MM.1S (cell line): Measurements from ENCODE around the gene DCHS2.

Experiments
- DNase-seq: peaks from one replicate; pipeline ENCODE4 v3.0.0-alpha.2; 2015
- H2AFZ ChIP-seq: fragments of 300-600 bp; sonication (generic); 2 replicates; pipeline ENCODE4 v1.6.0; 2016; ENCODE audit warnings: antibody characterized with exemption, low read length
- H3F3A ChIP-seq: fragments of 300-600 bp; sonication (generic); 2 replicates; pipeline ENCODE4 v1.6.1; 2016; ENCODE audit warnings: mild to moderate bottlenecking, antibody characterized with exemption, low read length, moderate library complexity, mixed read lengths; ENCODE audit not compliant: insufficient read depth
- H3K27ac ChIP-seq: fragments of 300-600 bp; sonication (generic); 2 replicates; pipeline ENCODE4 v1.5.1; 2016; ENCODE audit warnings: mild to moderate bottlenecking, low read length
- H3K27me3 ChIP-seq: fragments of 300-600 bp; sonication (generic); replicated peaks from 2 replicates; pipeline ENCODE4 v1.6.0; 2016; ENCODE audit warnings: low read length; ENCODE audit not compliant: insufficient read depth
- H3K36me3 ChIP-seq: fragments of 300-600 bp; sonication (generic); replicated peaks from 2 replicates; pipeline ENCODE4 v1.6.1; 2016; ENCODE audit warnings: mild to moderate bottlenecking, low read length, mixed read lengths; ENCODE audit not compliant: insufficient read depth
- H3K4me1 ChIP-seq: fragments of 300-600 bp; sonication (generic); 2 replicates; pipeline ENCODE4 v1.6.1; 2016; ENCODE audit warnings: low read length, mixed read lengths
- H3K4me2 ChIP-seq: fragments of 300-600 bp; sonication (generic); 2 replicates; pipeline ENCODE4 v1.6.0; 2016; ENCODE audit warnings: low read depth, low read length
- H3K4me3 ChIP-seq: fragments of 300-600 bp; sonication (generic); 2 replicates; pipeline ENCODE4 v1.5.1; 2016; ENCODE audit warnings: low read length, mixed read lengths
- H3K79me2 ChIP-seq: fragments of 300-600 bp; sonication (generic); 2 replicates; pipeline ENCODE4 v1.6.1; 2016; ENCODE audit warnings: mixed run types, low read length, mixed read lengths
- H3K9ac ChIP-seq: fragments of 300-600 bp; sonication (generic); 2 replicates; pipeline ENCODE4 v1.6.1; 2016; ENCODE audit warnings: low read length, mixed read lengths
- H3K9me2 ChIP-seq: fragments of 300-600 bp; sonication (generic); replicated peaks from 2 replicates; pipeline ENCODE4 v1.6.1; 2016; ENCODE audit warnings: mild to moderate bottlenecking, low read length, mixed read lengths; ENCODE audit not compliant: insufficient read depth
- H3K9me3 ChIP-seq: fragments of 300-600 bp; sonication (generic); replicated peaks from 2 replicates; pipeline ENCODE4 v1.6.1; 2016; ENCODE audit warnings: mild to moderate bottlenecking, low read length, mixed read lengths; ENCODE audit not compliant: insufficient read depth
- H4K20me1 ChIP-seq: fragments of 300-600 bp; sonication (generic); 2 replicates; pipeline ENCODE4 v1.6.1; 2016; ENCODE audit warnings: mild to moderate bottlenecking, low read length, moderate library complexity, mixed read lengths; ENCODE audit not compliant: insufficient read depth
- CTCF ChIP-seq: fragments of 300-600 bp; sonication (generic); IDR thresholded peaks from 2 replicates; pipeline ENCODE4 v1.5.1; 2016; ENCODE audit warnings: antibody characterized with exemption, low read length, mixed read lengths
- EZH2 ChIP-seq: fragments of 300-600 bp; sonication (generic); optimal IDR thresholded peaks from 2 replicates; pipeline ENCODE3; 2017; ENCODE audit warnings: low read depth, mild to moderate bottlenecking, antibody characterized with exemption, low read length, mixed read lengths
- EZH2phosphoT487 ChIP-seq: fragments of 300-600 bp; sonication (generic); IDR thresholded peaks from 2 replicates; pipeline ENCODE4 v1.6.1; 2018; ENCODE audit warnings: antibody characterized with exemption, low read length

Gene DCHS2

GRCh38 chr4:154455111-154455510, 36.5 kb downstream of the DCHS2 start:
- Histone ChIP-seq H2AFZ (no peak overlapping the region), H3K27ac (no peak overlapping the region), H3K9me2 (no peaks in the 10 kb centered on the region), H3K27me3 (no peaks in the 10 kb centered on the region), H3K4me1 (no peaks in the 10 kb centered on the region), H4K20me1 (no peaks in the 10 kb centered on the region), H3K79me2 (no peaks in the 10 kb centered on the region), H3K9ac (no peak overlapping the region), H3F3A (no peaks in the 10 kb centered on the region), H3K36me3 (no peaks in the 10 kb centered on the region), H3K4me2 (no peak overlapping the region), H3K4me3 (no peak overlapping the region), H3K9me3 (no peaks in the 10 kb centered on the region)
- TF ChIP-seq EZH2, result no peak
- TF ChIP-seq EZH2phosphoT487, result no peak
- TF ChIP-seq CTCF, result no peak
- no peak for DNase-seq

- Histone ChIP-seq H3K27me3 (no peaks in the 10 kb centered on the region), H3K79me2 (no peaks in the 10 kb centered on the region), H3K9me2 (no peaks in the 10 kb centered on the region), H3K4me2 (no peak overlapping the region), H3K4me3 (no peak overlapping the region), H3F3A (no peaks in the 10 kb centered on the region), H3K9ac (no peak overlapping the region), H3K36me3 (no peaks in the 10 kb centered on the region), H4K20me1 (no peaks in the 10 kb centered on the region), H3K27ac (no peak overlapping the region), H3K4me1 (no peaks in the 10 kb centered on the region), H3K9me3 (no peaks in the 10 kb centered on the region), H2AFZ (no peak overlapping the region)
- no peak for DNase-seq
- TF ChIP-seq EZH2, result no peak
- no peak for TF ChIP-seq EZH2phosphoT487
- TF ChIP-seq CTCF, result no peak
Measured at GRCh38 chr4:154454710-154455109, 36.9 kb downstream of the DCHS2 start.

GRCh38 chr4:154452798-154453346, 38.7 kb downstream of the DCHS2 start:
- no peaks in the 10 kb centered on the region for H3K4me1 ChIP-seq
- no peak overlapping the region for H3K27ac ChIP-seq
- H3K4me3 ChIP-seq, result no peak overlapping the region
- no peaks in the 10 kb centered on the region for H3K9me2 ChIP-seq
- H3K27me3 ChIP-seq, result no peaks in the 10 kb centered on the region
- H3K9me3 ChIP-seq, result no peaks in the 10 kb centered on the region
- no peak overlapping the region for H3K4me2 ChIP-seq
- no peak overlapping the region for H2AFZ ChIP-seq
- no peaks in the 10 kb centered on the region for H3K36me3 ChIP-seq
- H3F3A ChIP-seq, result no peaks in the 10 kb centered on the region
- no peaks in the 10 kb centered on the region for H3K79me2 ChIP-seq
- TF ChIP-seq CTCF, result no peak
- no peak for TF ChIP-seq EZH2phosphoT487
- no peak for TF ChIP-seq EZH2
- no peaks in the 10 kb centered on the region for H4K20me1 ChIP-seq
- no peak overlapping the region for H3K9ac ChIP-seq
- DNase-seq, result no peak
